HCT116 (cell line): ENCODE measurements around the gene HYKK.

Source experiments
- EZH2 ChIP-seq: fragments of 200-600 bp; sonication (generic); IDR thresholded peaks from 2 replicates; pipeline ENCODE4 v1.6.1; 2017; ENCODE audit warnings: antibody characterized with exemption, mixed run types
- TF ChIP-seq, protein P1 (sequence below), 3 experiments: fragments of 200-600 bp in 1 of 3; sonication (generic) in 1 of 3; IDR thresholded peaks in 2 of 3; conservative IDR thresholded peaks in 1 of 3; 2 replicates each; pipeline ENCODE4 v1.5.1; 2012 to 2017; ENCODE audit warnings: low read depth in 2 of 3, low read length in 2 of 3, antibody characterized with exemption in 1 of 3, borderline replicate concordance in 1 of 3, control low read depth in 1 of 3, mild to moderate bottlenecking in 1 of 3, mixed read lengths in 1 of 3, mixed run types in 1 of 3, moderate library complexity in 1 of 3; ENCODE audit not compliant: insufficient read depth in 1 of 3

DNA sequence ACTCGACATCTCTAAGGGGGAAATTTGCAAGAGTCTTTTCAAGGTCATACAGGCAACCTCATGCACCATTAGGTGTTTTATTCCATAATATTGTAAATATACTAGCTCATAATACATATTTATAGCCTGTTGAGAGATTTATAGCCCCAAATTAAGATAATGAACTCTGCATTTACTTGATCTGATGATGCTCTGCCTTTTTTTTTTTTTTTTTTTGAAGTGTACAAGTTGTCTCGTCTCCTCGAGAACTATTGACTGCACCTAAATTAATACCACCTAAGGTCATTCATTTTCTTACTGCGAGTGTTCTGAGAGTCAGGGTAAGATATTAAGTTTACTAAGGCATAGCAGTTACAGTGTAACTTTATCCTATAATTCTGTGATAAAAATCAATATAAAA lies 64.0 kb downstream of the HYKK start:
- TF ChIP-seq EZH2: no peak
- TF ChIP-seq, protein P1, sequence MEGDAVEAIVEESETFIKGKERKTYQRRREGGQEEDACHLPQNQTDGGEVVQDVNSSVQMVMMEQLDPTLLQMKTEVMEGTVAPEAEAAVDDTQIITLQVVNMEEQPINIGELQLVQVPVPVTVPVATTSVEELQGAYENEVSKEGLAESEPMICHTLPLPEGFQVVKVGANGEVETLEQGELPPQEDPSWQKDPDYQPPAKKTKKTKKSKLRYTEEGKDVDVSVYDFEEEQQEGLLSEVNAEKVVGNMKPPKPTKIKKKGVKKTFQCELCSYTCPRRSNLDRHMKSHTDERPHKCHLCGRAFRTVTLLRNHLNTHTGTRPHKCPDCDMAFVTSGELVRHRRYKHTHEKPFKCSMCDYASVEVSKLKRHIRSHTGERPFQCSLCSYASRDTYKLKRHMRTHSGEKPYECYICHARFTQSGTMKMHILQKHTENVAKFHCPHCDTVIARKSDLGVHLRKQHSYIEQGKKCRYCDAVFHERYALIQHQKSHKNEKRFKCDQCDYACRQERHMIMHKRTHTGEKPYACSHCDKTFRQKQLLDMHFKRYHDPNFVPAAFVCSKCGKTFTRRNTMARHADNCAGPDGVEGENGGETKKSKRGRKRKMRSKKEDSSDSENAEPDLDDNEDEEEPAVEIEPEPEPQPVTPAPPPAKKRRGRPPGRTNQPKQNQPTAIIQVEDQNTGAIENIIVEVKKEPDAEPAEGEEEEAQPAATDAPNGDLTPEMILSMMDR (IDR thresholded peaks at IDR 0.05 in 2 of 3, conservative IDR thresholded peaks at IDR 0.05 in 1 of 3; ENCODE audit: borderline replicate concordance in 1 of 3, insufficient read depth in 1 of 3, low read depth in 2 of 3, low read length in 2 of 3): no peak
